ENCODE measurements around the gene KRTAP10-10. TPM values are rescaled to one million over a fixed set of nuclear protein-coding genes. Genes with fewer than 3 reads are reported as not detected.
"Not testable (repeated sequence)": the region's sequence is repeated elsewhere in the genome, so short reads cannot be mapped to it uniquely, and the experiment has no call there.

Gene KRTAP10-10
- total and polyA plus RNA-seq, 9 of the 15 experiments (the other 6 are each of a cell fraction or from before 2014, with no cell fraction given): not detected

GRCh38 chr21:44627181-44627822 lies 9.9 kb upstream of the KRTAP10-10 start:
- H3K36me3 ChIP-seq (ENCODE audit: control insufficient read depth, insufficient read depth, low read length); H3K9me1 ChIP-seq (ENCODE audit: control insufficient read depth, insufficient read depth, low read length); H3K27me3 ChIP-seq (ENCODE audit: control insufficient read depth in 2 of 2, insufficient read depth in 2 of 2, low read length in 2 of 2); BruUV-seq (replicated peaks); DNase-seq (ENCODE audit: extremely low read depth in 1 of 4, low spot score in 3 of 4); FAIRE-seq; H3K79me2 ChIP-seq (ENCODE audit: control insufficient read depth, insufficient read depth, low read length); in situ Hi-C loops (cut with MboI); H3K27ac ChIP-seq (ENCODE audit: extremely low read depth, low read depth, low read length); ATAC-seq; H2AFZ ChIP-seq (ENCODE audit: low read depth, low read length); H3K4me2 ChIP-seq (ENCODE audit: insufficient read depth, low read length); H3K9me3 ChIP-seq (replicated peaks; ENCODE audit: control insufficient read depth, insufficient read depth, low read depth, low read length); CTCF ChIA-PET (ENCODE audit: low intra/inter-chr PET ratio); intact Hi-C loops (cut with micrococcal nuclease); H3K4me1 ChIP-seq (replicated peaks in 1 of 2; ENCODE audit: control insufficient read depth in 2 of 2, insufficient read depth in 2 of 2, low read length in 2 of 2); H3K4me3 ChIP-seq; POLR2A ChIA-PET; H4K20me1 ChIP-seq (replicated peaks; ENCODE audit: control insufficient read depth, insufficient read depth, low read length); H3K9ac ChIP-seq (ENCODE audit: insufficient read depth in 1 of 2, low read depth in 2 of 2, low read length in 2 of 2): not testable (repeated sequence)
- WGBS (ENCODE audit: insufficient coverage, low coverage, missing lambda C conversion rate): 3% methylated on average over 20 of the region's 20 CpGs
- TF ChIP-seq ZKSCAN1 (IDR thresholded peaks at IDR 0.05; ENCODE audit: low read depth, low read length): 0 out of 2 replicates have a peak, but pooled peaks have one; percentile 35

DNA sequence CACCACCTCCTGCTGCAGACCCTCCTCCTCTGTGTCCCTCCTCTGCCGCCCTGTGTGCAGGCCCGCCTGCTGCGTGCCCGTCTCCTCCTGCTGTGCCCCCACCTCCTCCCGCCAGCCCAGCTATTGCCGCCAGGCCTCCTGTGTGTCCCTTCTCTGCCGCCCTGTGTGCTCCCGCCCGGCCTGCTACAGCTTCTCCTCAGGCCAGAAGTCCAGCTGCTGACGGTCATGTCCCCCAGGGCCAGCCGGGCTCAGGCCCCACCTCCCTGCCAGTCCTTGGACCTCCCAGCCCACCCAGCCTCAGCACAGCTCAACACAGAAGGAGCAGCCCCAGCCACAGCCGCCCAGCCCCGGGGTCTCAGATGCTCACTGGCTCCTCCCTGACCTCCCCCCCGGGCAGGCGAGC lies 9.3 kb upstream of the KRTAP10-10 start:
- H3K9ac ChIP-seq (ENCODE audit: insufficient read depth in 1 of 2, low read depth in 2 of 2, low read length in 2 of 2); H3K4me2 ChIP-seq (ENCODE audit: insufficient read depth, low read length); H3K79me2 ChIP-seq (ENCODE audit: control insufficient read depth, insufficient read depth, low read length); H3K9me1 ChIP-seq (ENCODE audit: control insufficient read depth, insufficient read depth, low read length); H3K36me3 ChIP-seq (ENCODE audit: control insufficient read depth, insufficient read depth, low read length); H2AFZ ChIP-seq (ENCODE audit: low read depth, low read length); in situ Hi-C loops (cut with MboI); H3K27me3 ChIP-seq (ENCODE audit: control insufficient read depth in 2 of 2, insufficient read depth in 2 of 2, low read length in 2 of 2); intact Hi-C loops (cut with micrococcal nuclease); POLR2A ChIA-PET; ATAC-seq; H3K4me3 ChIP-seq; DNase-seq (ENCODE audit: extremely low read depth in 1 of 4, low spot score in 3 of 4); H3K4me1 ChIP-seq (replicated peaks in 1 of 2; ENCODE audit: control insufficient read depth in 2 of 2, insufficient read depth in 2 of 2, low read length in 2 of 2); FAIRE-seq; H4K20me1 ChIP-seq (replicated peaks; ENCODE audit: control insufficient read depth, insufficient read depth, low read length); H3K9me3 ChIP-seq (replicated peaks; ENCODE audit: control insufficient read depth, insufficient read depth, low read depth, low read length); H3K27ac ChIP-seq (ENCODE audit: extremely low read depth, low read depth, low read length); CTCF ChIA-PET (ENCODE audit: low intra/inter-chr PET ratio); BruUV-seq (replicated peaks): not testable (repeated sequence)
- 0% methylated on average over 8 of the region's 15 CpGs for WGBS (ENCODE audit: insufficient coverage, low coverage, missing lambda C conversion rate)
- TF ChIP-seq ZKSCAN1 (IDR thresholded peaks at IDR 0.05; ENCODE audit: low read depth, low read length): 0 out of 2 replicates have a peak, but pooled peaks have one; percentile 0

All from K562 (cell line).